Measurements from ENCODE around the gene ZNF256. TPM values are rescaled to one million over a fixed set of nuclear protein-coding genes. Genes with fewer than 3 reads are reported as not detected.
A peak's percentile ranks its signal among the peaks of the same experiment; 100 is the strongest.

The ZNF256 gene
- total and polyA plus RNA-seq, 2 of the 13 experiments (the other 11 are each of a cell fraction or from before 2014, with no cell fraction given): 3.8 to 6.0 TPM

- TF ChIP-seq BATF2 (CRISPR knock-in tag; IDR thresholded peaks at IDR 0.05): no peak
- TF ChIP-seq U2AF1 (optimal IDR thresholded peaks at IDR 0.05; ENCODE audit: low read depth, low read length): peak; percentile 66
- TF ChIP-seq CBFB (CRISPR knock-in tag; IDR thresholded peaks at IDR 0.05): no peak
- peak; percentile 57; the same call in 1 of the 2 replicates for TF ChIP-seq CREB1 (IDR thresholded peaks at IDR 0.05)
- peak; percentile 76; the same call in 1 of the 2 replicates for TF ChIP-seq CREB1 (CRISPR knock-in tag; IDR thresholded peaks at IDR 0.05)
- no peak for TF ChIP-seq ZNF530 (CRISPR knock-in tag; IDR thresholded peaks at IDR 0.05; ENCODE audit: low read depth)
- TF ChIP-seq SRY (CRISPR knock-in tag; IDR thresholded peaks at IDR 0.05): no peak
- TF ChIP-seq ZNF691 (CRISPR knock-in tag; IDR thresholded peaks at IDR 0.05; ENCODE audit: borderline replicate concordance, low read depth): peak; percentile 66; the same call in 1 of the 2 replicates
- no peak; the same call in 1 of the 2 replicates for TF ChIP-seq HNF4G (IDR thresholded peaks at IDR 0.05; ENCODE audit: borderline replicate concordance, low read depth, low read length)
- TF ChIP-seq HNF4G (CRISPR knock-in tag; IDR thresholded peaks at IDR 0.05; ENCODE audit: borderline replicate concordance, low read depth): no peak
- TF ChIP-seq TBX2 (CRISPR knock-in tag; IDR thresholded peaks at IDR 0.05; ENCODE audit: borderline replicate concordance): peak; percentile 76
- TF ChIP-seq PATZ1 (CRISPR knock-in tag; IDR thresholded peaks at IDR 0.05): peak; percentile 49; the same call in 1 of the 2 replicates
- no peak for TF ChIP-seq ZNF205 (CRISPR knock-in tag; IDR thresholded peaks at IDR 0.05)
- peak; percentile 36; the same call in 1 of the 2 replicates for TF ChIP-seq BRF2 (CRISPR knock-in tag; IDR thresholded peaks at IDR 0.05)
- TF ChIP-seq ZNF33B (CRISPR knock-in tag; IDR thresholded peaks at IDR 0.05): no peak
- no peak for TF ChIP-seq HMG20A (CRISPR knock-in tag; IDR thresholded peaks at IDR 0.05; ENCODE audit: borderline replicate concordance)
- peak; percentile 54 for TF ChIP-seq ZNF781 (CRISPR knock-in tag; IDR thresholded peaks at IDR 0.05; ENCODE audit: borderline replicate concordance, not compliant biosample characterization)
- peak; percentile 70; the same call in 1 of the 2 replicates for TF ChIP-seq ZNF580 (CRISPR knock-in tag; IDR thresholded peaks at IDR 0.05; ENCODE audit: borderline replicate concordance, low read depth)
- TF ChIP-seq ZNF772 (CRISPR knock-in tag; IDR thresholded peaks at IDR 0.05): peak; percentile 60; the same call in 1 of the 2 replicates
- no peak for TF ChIP-seq ZKSCAN5 (CRISPR knock-in tag; IDR thresholded peaks at IDR 0.05)
- TF ChIP-seq ZNF841 (CRISPR knock-in tag; IDR thresholded peaks at IDR 0.05; ENCODE audit: borderline replicate concordance): no peak
- TF ChIP-seq KAT8 (CRISPR knock-in tag; IDR thresholded peaks at IDR 0.05): peak; percentile 96
- TF ChIP-seq RNF2 (conservative IDR thresholded peaks at IDR 0.05; ENCODE audit: low read depth): no peak; the same call in 1 of the 2 replicates
- TF ChIP-seq HHEX (CRISPR knock-in tag; IDR thresholded peaks at IDR 0.05): no peak
Observed at GRCh38 chr19:57947419-57948134, at the start of gene ZNF256 (continued).

Measured in HepG2 (cell line).